Body of pancreas (tissue), 4 donors: ENCODE results near the gene RBM44. TPM values are rescaled to one million over a fixed set of nuclear protein-coding genes. Genes with fewer than 3 reads are reported as not detected.

Experiments
- ATAC-seq: fragments of 150-250 bp; one replicate; pipeline ENCODE4 v1.9.1; 2016
- DNase-seq, 4 donors: peaks; one replicate each; pipeline ENCODE4 v3.0.0-alpha.2; 2019
- H3K27ac ChIP-seq, 4 donors: fragments of 200-600 bp; sonication (generic); 1 replicate in 3 of 4; 2 replicates in 1 of 4; pipeline versions ENCODE4 v1.5.1 to v1.6.1; 2016 to 2019; ENCODE audit warnings: mild to moderate bottlenecking in 1 of 4, mixed read lengths in 1 of 4, moderate library complexity in 1 of 4
- H3K27me3 ChIP-seq, 2 donors: fragments of 200-600 bp; sonication (generic); one replicate each; pipeline ENCODE4 v1.6.0; 2016; ENCODE audit warnings: mild to moderate bottlenecking in 1 of 2
- H3K36me3 ChIP-seq, 2 donors: fragments of 200-600 bp; sonication (generic); replicated peaks in 1 of 2; 2 replicates each; pipeline ENCODE4 v1.5.1; 2016; ENCODE audit warnings: low read depth in 2 of 2; ENCODE audit not compliant: insufficient read depth in 1 of 2
- H3K4me1 ChIP-seq: fragments of 200-600 bp; sonication (generic); one replicate; pipeline ENCODE4 v1.6.0; 2016
- H3K4me3 ChIP-seq, 2 donors: fragments of 200-600 bp; sonication (generic); 1 replicate in 1 of 2; 2 replicates in 1 of 2; pipeline ENCODE4 v1.5.1; 2016 to 2019
- H3K9me3 ChIP-seq, 3 donors: fragments of 200-600 bp; sonication (generic); 1 replicate in 2 of 3; 2 replicates in 1 of 3; pipeline ENCODE4 v1.5.1; 2016
- POLR2A ChIP-seq, 3 donors: fragments of 450-650 bp; IDR thresholded peaks; one replicate each; pipeline ENCODE4 v1.6.1; 2016; ENCODE audit warnings: antibody characterized with exemption in 3 of 3, mild to moderate bottlenecking in 2 of 3
- WGBS, 2 donors: methylation state at CpG; one replicate each; pipeline ENCODE4 v1.1.5; 2017; 5-methylcytosine and 5-hydroxymethylcytosine counted together
- intact Hi-C: fragments of 100-400 bp; cut with DNase I; formaldehyde crosslinking; loops from one replicate; pipeline ENCODE4 v1.15.1; 2023
- total RNA-seq, 2 donors: library from RNA; depleted of rRNA; stranded (reverse); fragments of >200 nt; gene quantifications; one replicate each; pipeline ENCODE4 v1.1.0, GENCODE V29; 2016
- TF ChIP-seq, protein P1 (sequence below), 7 experiments: fragments of 450-650 bp in 4 of 7; fragments of 200-600 bp in 3 of 7; sonication (generic) in 3 of 7; IDR thresholded peaks; one replicate each; pipeline ENCODE4 v1.5.1; 2016 to 2019; ENCODE audit warnings: antibody characterized with exemption in 7 of 7

Gene RBM44
- total RNA-seq, 2 donors from 2014 or later, result 0.52 to 1.6 TPM

- no peak overlapping the region for H3K4me3 ChIP-seq
- intact Hi-C loops, result no loop called here
- ATAC-seq (peak; percentile 12), DNase-seq (no peak)
- H3K27ac ChIP-seq, result no peak overlapping the region
- no peaks in the 10 kb centered on the region for H3K4me1 ChIP-seq
- H3K27me3 ChIP-seq, result no peaks in the 10 kb centered on the region
- WGBS, 2 donors, result 77 to 82% methylated on average over 8 of the region's 8 CpGs
- TF ChIP-seq, protein P1, sequence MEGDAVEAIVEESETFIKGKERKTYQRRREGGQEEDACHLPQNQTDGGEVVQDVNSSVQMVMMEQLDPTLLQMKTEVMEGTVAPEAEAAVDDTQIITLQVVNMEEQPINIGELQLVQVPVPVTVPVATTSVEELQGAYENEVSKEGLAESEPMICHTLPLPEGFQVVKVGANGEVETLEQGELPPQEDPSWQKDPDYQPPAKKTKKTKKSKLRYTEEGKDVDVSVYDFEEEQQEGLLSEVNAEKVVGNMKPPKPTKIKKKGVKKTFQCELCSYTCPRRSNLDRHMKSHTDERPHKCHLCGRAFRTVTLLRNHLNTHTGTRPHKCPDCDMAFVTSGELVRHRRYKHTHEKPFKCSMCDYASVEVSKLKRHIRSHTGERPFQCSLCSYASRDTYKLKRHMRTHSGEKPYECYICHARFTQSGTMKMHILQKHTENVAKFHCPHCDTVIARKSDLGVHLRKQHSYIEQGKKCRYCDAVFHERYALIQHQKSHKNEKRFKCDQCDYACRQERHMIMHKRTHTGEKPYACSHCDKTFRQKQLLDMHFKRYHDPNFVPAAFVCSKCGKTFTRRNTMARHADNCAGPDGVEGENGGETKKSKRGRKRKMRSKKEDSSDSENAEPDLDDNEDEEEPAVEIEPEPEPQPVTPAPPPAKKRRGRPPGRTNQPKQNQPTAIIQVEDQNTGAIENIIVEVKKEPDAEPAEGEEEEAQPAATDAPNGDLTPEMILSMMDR (IDR thresholded peaks at IDR 0.05), result no peak
- no peak for TF ChIP-seq POLR2A (IDR thresholded peaks at IDR 0.05)
- H3K9me3 ChIP-seq, result no peaks in the 10 kb centered on the region
- H3K36me3 ChIP-seq, result peaks cover 0 to 12% of the 10 kb centered on the region in 2 donors
These were observed 32.7 kb upstream of the RBM44 start for GRCh38 chr2:237765875-237766274.

- TF ChIP-seq, protein P1 (IDR thresholded peaks at IDR 0.05), result no peak
- no peak for TF ChIP-seq POLR2A (IDR thresholded peaks at IDR 0.05)
- Histone ChIP-seq H3K9me3 (no peaks in the 10 kb centered on the region), H3K27ac (no peak overlapping the region), H3K27me3 (no peaks in the 10 kb centered on the region), H3K36me3 (peaks cover 0 to 12% of the 10 kb centered on the region in 2 donors), H3K4me1 (no peaks in the 10 kb centered on the region), H3K4me3 (no peak overlapping the region)
- ATAC-seq, result peak; percentile 62
- DNase-seq, result no peak
- intact Hi-C loops, result no loop called here
- WGBS, 2 donors, result 40 to 47% methylated on average over 2 of the region's 2 CpGs
These were observed 32.2 kb upstream of the RBM44 start for GRCh38 chr2:237766340-237766739.

GRCh38 chr2:237772513-237772912 is 26.1 kb upstream of the RBM44 start:
- Histone ChIP-seq H3K4me3 (no peak overlapping the region), H3K27ac (no peak overlapping the region), H3K4me1 (no peaks in the 10 kb centered on the region), H3K27me3 (no peaks in the 10 kb centered on the region), H3K9me3 (no peaks in the 10 kb centered on the region), H3K36me3 (peaks cover 0 to 4% of the 10 kb centered on the region in 2 donors)
- ATAC-seq (no peak), DNase-seq (no peak)
- WGBS, 2 donors, result 85 to 87% methylated on average over 3 of the region's 3 CpGs
- TF ChIP-seq, protein P1 (IDR thresholded peaks at IDR 0.05), result no peak
- no peak for TF ChIP-seq POLR2A (IDR thresholded peaks at IDR 0.05)
- intact Hi-C loops, result no loop called here

GRCh38 chr2:237773826-237774225 is 24.8 kb upstream of the RBM44 start:
- DNase-seq (no peak), ATAC-seq (no peak)
- H3K4me1 ChIP-seq, result no peaks in the 10 kb centered on the region
- no peak overlapping the region for H3K4me3 ChIP-seq
- no peaks in the 10 kb centered on the region for H3K27me3 ChIP-seq
- no peak overlapping the region for H3K27ac ChIP-seq
- WGBS, 2 donors, result 92 to 97% methylated on average over 15 of the region's 15 CpGs
- H3K36me3 ChIP-seq, result peaks cover 0 to 8% of the 10 kb centered on the region in 2 donors
- intact Hi-C loops, result no loop called here
- no peak for TF ChIP-seq POLR2A (IDR thresholded peaks at IDR 0.05)
- TF ChIP-seq, protein P1 (IDR thresholded peaks at IDR 0.05), result no peak
- H3K9me3 ChIP-seq, result no peaks in the 10 kb centered on the region

GRCh38 chr2:237774811-237775553 is 23.6 kb upstream of the RBM44 start:
- DNase-seq (peak; percentile 62 to 68 (median 64)), ATAC-seq (peak; percentile 79)
- 63 to 79% methylated on average over 10 to 13 of the region's 13 CpGs for WGBS, 2 donors
- H3K9me3 ChIP-seq, result no peaks in the 10 kb centered on the region
- H3K4me3 ChIP-seq, result no peak overlapping the region
- no peaks in the 10 kb centered on the region for H3K27me3 ChIP-seq
- peaks cover 0 to 7% of the 10 kb centered on the region in 2 donors for H3K36me3 ChIP-seq
- no peak overlapping the region for H3K27ac ChIP-seq
- no peak for TF ChIP-seq POLR2A (IDR thresholded peaks at IDR 0.05)
- TF ChIP-seq, protein P1 (IDR thresholded peaks at IDR 0.05), result peak; percentile 23 to 68 (median 57)
- H3K4me1 ChIP-seq, result no peaks in the 10 kb centered on the region
- intact Hi-C loops, result no loop called here
